OCI-LY1 (cell line): ENCODE results near the gene NBDY.

Source experiments
- H2AFZ ChIP-seq: fragments of 200-600 bp; sonication (generic), shearing (Covaris generic); 2 replicates; pipeline ENCODE4 v1.6.0; 2014; ENCODE audit warnings: antibody characterized with exemption, mild to moderate bottlenecking, low read length
- H3F3A ChIP-seq: fragments of 200-600 bp; sonication (generic), shearing (Covaris generic); 2 replicates; pipeline ENCODE4 v1.6.0; 2014; ENCODE audit warnings: mild to moderate bottlenecking, antibody characterized with exemption, low read length, moderate library complexity; ENCODE audit not compliant: insufficient read depth
- H3K27ac ChIP-seq: fragments of 200-600 bp; sonication (generic); 2 replicates; pipeline ENCODE4 v1.5.1; 2014; ENCODE audit warnings: low read length, mixed run types, mild to moderate bottlenecking, low read depth; ENCODE audit not compliant: poor library complexity, severe bottlenecking
- H3K27me3 ChIP-seq: fragments of 200-600 bp; sonication (generic); 2 replicates; pipeline ENCODE4 v1.6.0; 2014; ENCODE audit warnings: antibody characterized with exemption, mild to moderate bottlenecking, low read length, moderate library complexity; ENCODE audit not compliant: insufficient read depth
- H3K36me3 ChIP-seq: fragments of 200-600 bp; sonication (generic); 2 replicates; pipeline ENCODE4 v1.6.1; 2014; ENCODE audit warnings: mild to moderate bottlenecking, antibody characterized with exemption, low read length, moderate library complexity, mixed read lengths; ENCODE audit not compliant: insufficient read depth
- H3K4me1 ChIP-seq: fragments of 200-600 bp; sonication (generic); 2 replicates; pipeline ENCODE4 v1.5.1; 2014; ENCODE audit warnings: mild to moderate bottlenecking, low read length, moderate library complexity; ENCODE audit not compliant: insufficient read depth, severe bottlenecking
- H3K4me2 ChIP-seq: fragments of 200-600 bp; sonication (generic), shearing (Covaris generic); 2 replicates; pipeline ENCODE4 v1.6.1; 2014; ENCODE audit warnings: low read length
- H3K4me3 ChIP-seq: fragments of 200-600 bp; sonication (generic); 2 replicates; pipeline ENCODE4 v1.5.1; 2014; ENCODE audit warnings: low read length, low read depth, mild to moderate bottlenecking, mixed read lengths; ENCODE audit not compliant: poor library complexity, severe bottlenecking
- H3K79me2 ChIP-seq: fragments of 200-600 bp; shearing (Covaris generic); 2 replicates; pipeline ENCODE4 v1.6.1; 2016; ENCODE audit warnings: mixed run types, low read length, mixed read lengths; ENCODE audit not compliant: insufficient read depth
- H3K9ac ChIP-seq: fragments of 200-600 bp; sonication (generic), shearing (Covaris generic); 2 replicates; pipeline ENCODE4 v1.6.1; 2014; ENCODE audit warnings: mild to moderate bottlenecking, low read length, mixed read lengths
- H3K9me2 ChIP-seq: fragments of 200-600 bp; sonication (generic), shearing (Covaris generic); 2 replicates; pipeline ENCODE4 v1.6.1; 2014; ENCODE audit warnings: low read depth, mild to moderate bottlenecking, low read length, mixed read lengths
- H3K9me3 ChIP-seq: fragments of 200-600 bp; shearing (Covaris generic); 2 replicates; pipeline ENCODE4 v1.6.1; 2014; ENCODE audit warnings: low read length, mixed read lengths
- H4K20me1 ChIP-seq: fragments of 200-600 bp; sonication (generic), shearing (Covaris generic); 2 replicates; pipeline ENCODE4 v1.6.0; 2016; ENCODE audit warnings: mild to moderate bottlenecking, low read length; ENCODE audit not compliant: insufficient read depth
- EZH2 ChIP-seq: fragments of 200-600 bp; sonication (generic), shearing (Covaris generic); IDR thresholded peaks from 2 replicates; pipeline ENCODE4 v1.8.0; 2017; ENCODE audit warnings: borderline replicate concordance, mixed run types, mild to moderate bottlenecking, antibody characterized with exemption, low read length, moderate library complexity, mixed read lengths
- TF ChIP-seq, protein P1 (sequence below): fragments of 200-600 bp; sonication (generic), shearing (Covaris generic); IDR thresholded peaks from 2 replicates; pipeline ENCODE4 v1.5.1; 2017; ENCODE audit warnings: mild to moderate bottlenecking, antibody characterized with exemption, low read length, moderate library complexity, mixed read lengths

The NBDY gene

DNA sequence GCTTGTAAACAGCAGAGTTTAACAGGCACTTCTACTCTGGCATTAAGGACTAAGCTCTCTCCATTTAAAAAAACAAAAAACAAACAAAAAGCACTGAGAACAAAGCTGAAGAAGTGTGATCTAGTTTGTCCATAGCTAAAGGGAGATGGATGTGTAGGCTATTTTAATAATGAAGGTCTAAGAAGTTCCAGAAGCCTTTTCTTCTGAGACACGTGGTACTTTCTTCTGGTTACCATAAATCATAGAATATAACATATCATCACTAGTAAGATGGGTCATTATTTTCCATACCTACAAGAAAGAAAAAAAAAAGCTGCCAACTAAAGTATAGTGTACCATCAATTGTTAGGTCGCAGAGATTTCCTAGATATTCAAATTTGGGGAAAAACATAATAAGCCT, 722 bp upstream of the NBDY start:
- Histone ChIP-seq H3K36me3 (no peaks in the 10 kb centered on the region), H3K4me3 (peak overlapping the region; percentile 95), H3K9me3 (no peaks in the 10 kb centered on the region), H3K9me2 (no peaks in the 10 kb centered on the region), H3F3A (no peaks in the 10 kb centered on the region), H4K20me1 (no peaks in the 10 kb centered on the region), H3K4me2 (peak overlapping the region; percentile 72), H2AFZ (no peak overlapping the region), H3K79me2 (peaks cover 11% of the 10 kb centered on the region), H3K27ac (peak overlapping the region; percentile 55), H3K27me3 (no peaks in the 10 kb centered on the region), H3K9ac (no peak overlapping the region), H3K4me1 (peaks cover 23% of the 10 kb centered on the region)
- no peak for TF ChIP-seq EZH2

DNA sequence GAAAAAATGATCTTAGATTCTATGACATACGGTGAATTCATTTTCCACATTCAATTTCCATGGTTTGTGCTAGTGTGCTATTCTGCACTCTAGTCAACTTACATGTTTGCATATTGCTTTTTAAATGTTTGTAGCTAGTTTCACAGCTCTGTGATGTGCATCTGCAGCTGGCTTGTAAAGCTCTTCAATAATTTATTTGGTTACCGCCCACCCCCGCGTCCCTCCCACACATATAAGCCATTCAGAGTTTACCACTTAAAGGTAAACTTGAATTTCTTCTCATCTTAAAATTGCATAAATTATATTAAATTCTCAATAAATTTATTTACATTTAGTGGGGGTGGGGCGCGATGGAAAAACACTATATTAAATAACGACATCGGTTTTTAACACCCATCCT, 291 bp upstream of the NBDY start:
- H3K27ac ChIP-seq = peak overlapping the region; percentile 86
- peaks cover 2% of the 10 kb centered on the region; the same call in 1 of the 2 replicates for H3K36me3 ChIP-seq
- no peaks in the 10 kb centered on the region for H4K20me1 ChIP-seq
- peaks cover 23% of the 10 kb centered on the region for H3K4me1 ChIP-seq
- no peaks in the 10 kb centered on the region for H3K9me3 ChIP-seq
- H3K4me3 ChIP-seq = peak overlapping the region; percentile 95
- no peak overlapping the region; the same call in 1 of the 2 replicates for H2AFZ ChIP-seq
- H3K4me2 ChIP-seq = peak overlapping the region; percentile 72
- no peak for TF ChIP-seq EZH2
- TF ChIP-seq, protein P1, sequence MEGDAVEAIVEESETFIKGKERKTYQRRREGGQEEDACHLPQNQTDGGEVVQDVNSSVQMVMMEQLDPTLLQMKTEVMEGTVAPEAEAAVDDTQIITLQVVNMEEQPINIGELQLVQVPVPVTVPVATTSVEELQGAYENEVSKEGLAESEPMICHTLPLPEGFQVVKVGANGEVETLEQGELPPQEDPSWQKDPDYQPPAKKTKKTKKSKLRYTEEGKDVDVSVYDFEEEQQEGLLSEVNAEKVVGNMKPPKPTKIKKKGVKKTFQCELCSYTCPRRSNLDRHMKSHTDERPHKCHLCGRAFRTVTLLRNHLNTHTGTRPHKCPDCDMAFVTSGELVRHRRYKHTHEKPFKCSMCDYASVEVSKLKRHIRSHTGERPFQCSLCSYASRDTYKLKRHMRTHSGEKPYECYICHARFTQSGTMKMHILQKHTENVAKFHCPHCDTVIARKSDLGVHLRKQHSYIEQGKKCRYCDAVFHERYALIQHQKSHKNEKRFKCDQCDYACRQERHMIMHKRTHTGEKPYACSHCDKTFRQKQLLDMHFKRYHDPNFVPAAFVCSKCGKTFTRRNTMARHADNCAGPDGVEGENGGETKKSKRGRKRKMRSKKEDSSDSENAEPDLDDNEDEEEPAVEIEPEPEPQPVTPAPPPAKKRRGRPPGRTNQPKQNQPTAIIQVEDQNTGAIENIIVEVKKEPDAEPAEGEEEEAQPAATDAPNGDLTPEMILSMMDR = no peak
- H3K79me2 ChIP-seq = peaks cover 11% of the 10 kb centered on the region
- H3F3A ChIP-seq = no peaks in the 10 kb centered on the region
- no peaks in the 10 kb centered on the region for H3K27me3 ChIP-seq
- peak overlapping the region; percentile 94; the same call in 1 of the 2 replicates for H3K9ac ChIP-seq
- H3K9me2 ChIP-seq = no peaks in the 10 kb centered on the region

DNA sequence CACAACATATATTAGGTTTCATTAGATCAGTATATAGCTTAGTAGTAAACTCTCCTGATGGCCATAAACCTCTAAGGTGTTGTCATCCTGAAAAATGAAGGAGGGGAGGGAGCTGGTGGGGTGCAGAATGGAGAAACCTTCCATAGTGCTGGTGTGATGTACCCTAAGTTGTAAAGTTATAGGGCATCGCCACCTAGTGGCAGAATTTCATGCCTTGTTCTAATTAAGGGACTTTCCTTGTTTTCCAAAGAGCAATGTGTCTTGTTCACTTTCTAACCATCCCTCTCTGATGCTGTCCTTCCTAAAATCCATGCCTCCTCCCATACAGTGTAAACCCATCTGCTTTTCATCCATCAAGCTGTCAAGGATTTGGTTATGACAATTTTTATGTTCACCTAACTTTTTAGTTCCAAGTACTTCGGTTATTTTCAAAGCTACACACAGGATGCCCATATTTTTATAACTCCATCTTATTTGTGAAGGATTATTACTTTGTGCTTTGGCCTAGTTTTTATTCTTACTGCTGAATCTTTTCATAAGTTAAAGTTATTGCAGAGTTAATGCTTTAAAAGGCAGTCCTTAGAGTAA, 4.5 kb downstream of the NBDY start:
- no peaks in the 10 kb centered on the region for H4K20me1 ChIP-seq
- H3K79me2 ChIP-seq = peaks cover 11% of the 10 kb centered on the region
- no peaks in the 10 kb centered on the region for H3K27me3 ChIP-seq

More for the DNA sequence above, 4.5 kb downstream of the NBDY start:
- Histone ChIP-seq H3K9me2 (no peaks in the 10 kb centered on the region), H3K4me3 (no peak overlapping the region), H3F3A (no peaks in the 10 kb centered on the region), H3K36me3 (peaks cover 15% of the 10 kb centered on the region), H3K27ac (no peak overlapping the region), H3K9me3 (no peaks in the 10 kb centered on the region), H3K4me2 (no peak overlapping the region), H3K9ac (no peak overlapping the region), H2AFZ (no peak overlapping the region), H3K4me1 (peaks cover 14% of the 10 kb centered on the region)
- TF ChIP-seq, protein P1 = peak; percentile 48; the same call in 1 of the 2 replicates
- TF ChIP-seq EZH2 = no peak
